ENCODE measurements around the gene CACNA1G. TPM values are rescaled to one million over a fixed set of nuclear protein-coding genes. Genes with fewer than 3 reads are reported as not detected.

CACNA1G gene
- total RNA-seq, 6 experiments from 2014 or later, result not detected

- Histone ChIP-seq H3K4me3 (no peak overlapping the region), H3K4me1 (peaks cover 0 to 13% (median 5%) of the 10 kb centered on the region in 4 donors), H3K36me3 (no peaks in the 10 kb centered on the region), H3K27ac (no peak overlapping the region), H3K9me3 (no peaks in the 10 kb centered on the region), H3K27me3 (no peaks in the 10 kb centered on the region)
- ATAC-seq (no peak), DNase-seq (no peak)
- intact Hi-C loops (cut with DNase I), result no loop called here
- 76% methylated on average over 7 of the region's 19 CpGs for WGBS (ENCODE audit: insufficient coverage, low coverage, low lambda C conversion rate, missing lambda C conversion rate)
- no peak for TF ChIP-seq POLR2A (IDR thresholded peaks at IDR 0.05)
- no peak for TF ChIP-seq CTCF (IDR thresholded peaks at IDR 0.05)
Measured at GRCh38 chr17:50625032-50625871, 64.7 kb downstream of the CACNA1G start.

GRCh38 chr17:50626037-50626574 lies 65.6 kb downstream of the CACNA1G start:
- WGBS (ENCODE audit: insufficient coverage, low coverage, low lambda C conversion rate, missing lambda C conversion rate), result no CpG with 5 or more reads among the region's 19 CpGs
- Histone ChIP-seq H3K27ac (no peak overlapping the region), H3K27me3 (no peaks in the 10 kb centered on the region), H3K4me3 (no peak overlapping the region), H3K9me3 (no peaks in the 10 kb centered on the region), H3K36me3 (no peaks in the 10 kb centered on the region), H3K4me1 (peaks cover 0 to 21% (median 5%) of the 10 kb centered on the region in 4 donors)
- DNase-seq, result peak in 1 of 3 donors; percentile 61
- ATAC-seq, result peak; percentile 13 to 32 (median 17)
- TF ChIP-seq POLR2A (IDR thresholded peaks at IDR 0.05) (no peak), CTCF (IDR thresholded peaks at IDR 0.05) (peak; percentile 51 to 54 (median 52))
- intact Hi-C loops (cut with DNase I), result no loop called here

- TF ChIP-seq POLR2A (IDR thresholded peaks at IDR 0.05) (no peak), CTCF (IDR thresholded peaks at IDR 0.05) (no peak)
- Histone ChIP-seq H3K4me1 (peaks cover 0 to 21% (median 5%) of the 10 kb centered on the region in 4 donors), H3K27ac (peak overlapping the region in 1 of 3 donors; percentile 18), H3K27me3 (no peaks in the 10 kb centered on the region), H3K36me3 (no peaks in the 10 kb centered on the region), H3K9me3 (no peaks in the 10 kb centered on the region), H3K4me3 (no peak overlapping the region)
- DNase-seq, result no peak
- no peak for ATAC-seq
- intact Hi-C loops (cut with DNase I), result no loop called here
- 75% methylated on average over 15 of the region's 17 CpGs for WGBS (ENCODE audit: insufficient coverage, low coverage, low lambda C conversion rate, missing lambda C conversion rate)
Measured at GRCh38 chr17:50627036-50627781, 66.7 kb downstream of the CACNA1G start.

GRCh38 chr17:50627782-50628601 lies 67.5 kb downstream of the CACNA1G start:
- no peaks in the 10 kb centered on the region for H3K27me3 ChIP-seq
- DNase-seq, result peak; percentile 81 to 86 (median 81)
- peak overlapping the region in 1 of 3 donors; percentile 6 for H3K4me3 ChIP-seq
- peaks cover 0 to 21% (median 5%) of the 10 kb centered on the region in 4 donors for H3K4me1 ChIP-seq
- ATAC-seq, result peak; percentile 79 to 84 (median 80)
- TF ChIP-seq CTCF (IDR thresholded peaks at IDR 0.05) (peak in 1 of 4 donors; percentile 20), POLR2A (IDR thresholded peaks at IDR 0.05) (peak; percentile 19)
- no peaks in the 10 kb centered on the region for H3K9me3 ChIP-seq
- H3K27ac ChIP-seq, result peak overlapping the region in 1 of 3 donors; percentile 18
- WGBS (ENCODE audit: insufficient coverage, low coverage, low lambda C conversion rate, missing lambda C conversion rate), result 17% methylated on average over 6 of the region's 17 CpGs
- intact Hi-C loops (cut with DNase I), result no loop called here
- no peaks in the 10 kb centered on the region for H3K36me3 ChIP-seq

All from right lobe of liver (tissue), 6 donors.